Lung (tissue), 16 donors: ENCODE data around the gene FANCD2. TPM values are rescaled to one million over a fixed set of nuclear protein-coding genes. Genes with fewer than 3 reads are reported as not detected.

Experiments used
- ATAC-seq: fragments of 200-7000 bp; cut with Tn5 transposase; one replicate; pipeline ENCODE4 v1.9.1; 2020; ENCODE audit warnings: moderate number of reproducible peaks; ENCODE audit not compliant: insufficient read depth, low FRiP score
- DNase-seq, 3 donors: peaks; one replicate each; pipeline ENCODE4 v3.0.0-alpha.2; 2013 to 2017
- H3K27ac ChIP-seq, 2 donors: one replicate each; pipeline ENCODE4 v1.5.1; 2013; ENCODE audit warnings: mild to moderate bottlenecking in 2 of 2, moderate library complexity in 2 of 2, control low read depth in 1 of 2, inconsistent platforms in 1 of 2, low read depth in 1 of 2, low read length in 1 of 2
- H3K27me3 ChIP-seq, 3 donors: one replicate each; pipeline ENCODE4 v1.5.1; 2013; ENCODE audit warnings: low read length in 2 of 3; ENCODE audit not compliant: control insufficient read depth in 3 of 3, insufficient read depth in 3 of 3
- H3K36me3 ChIP-seq, 4 donors: one replicate each; pipeline ENCODE4 v1.5.1; 2013; ENCODE audit warnings: low read length in 4 of 4, mild to moderate bottlenecking in 1 of 4, moderate library complexity in 1 of 4; ENCODE audit not compliant: control insufficient read depth in 4 of 4, insufficient read depth in 4 of 4
- H3K4me1 ChIP-seq, 5 donors: one replicate each; pipeline ENCODE4 v1.5.1; 2013; ENCODE audit warnings: low read length in 5 of 5, mild to moderate bottlenecking in 2 of 5, moderate library complexity in 1 of 5; ENCODE audit not compliant: control insufficient read depth in 5 of 5, insufficient read depth in 5 of 5
- H3K4me3 ChIP-seq: one replicate; pipeline ENCODE4 v1.5.1; 2013; ENCODE audit warnings: mild to moderate bottlenecking, control low read depth, moderate library complexity
- H3K9ac ChIP-seq, 2 donors: one replicate each; pipeline ENCODE4 v1.5.1; 2013; ENCODE audit warnings: low read length in 2 of 2, control low read depth in 1 of 2; ENCODE audit not compliant: insufficient read depth in 1 of 2
- H3K9me3 ChIP-seq, 4 donors: one replicate each; pipeline ENCODE4 v1.5.1; 2013; ENCODE audit warnings: low read length in 3 of 4, mild to moderate bottlenecking in 1 of 4, moderate library complexity in 1 of 4; ENCODE audit not compliant: control insufficient read depth in 4 of 4, insufficient read depth in 3 of 4
- CTCF ChIP-seq: IDR thresholded peaks from 2 replicates; pipeline ENCODE4 v1.5.1; 2012; ENCODE audit warnings: mild to moderate bottlenecking; ENCODE audit errors: control extremely low read depth, extremely low read depth
- whole genome bisulfite sequencing, 2 donors: extraction: QIAGEN DNeasy Blood & Tissue Kit; methylation state at CpG; one replicate each; pipeline ENCODE4 v1.1.7; 2013; 5-methylcytosine and 5-hydroxymethylcytosine counted together
- long read RNA-seq, 5 donors: transcript quantifications; one replicate each; lab custom pipeline, GENCODE V29; 2026
- polyA plus RNA-seq, 2 donors: library from polyadenylated mRNA; stranded (reverse); fragments of 200-250 nt; gene quantifications; one replicate each; pipeline ENCODE4 v1.2.1, GENCODE V29; 2013
- total RNA-seq, 2 donors: library from RNA; depleted of rRNA in 1 of 2; stranded (reverse); fragments of >200 nt in 1 of 2; gene quantifications; one replicate each; pipeline ENCODE4 v1.2.1, GENCODE V29; 2014 to 2021
- donor health status: control.
- donor health status: control.
- donor health status: Bipolar disorder and iron deficiency.
- donor health status: healthy.
- donor health status: DM: yes; HTN: yes; CAD: no.

Gene FANCD2
- total RNA-seq, result 1 to 10 TPM; 5.8 to 8.6 TPM
- 1 to 10 TPM; 2.9 to 3.0 TPM for polyA plus RNA-seq
- long read RNA-seq, donor 1, result 0 reads
- long read RNA-seq, donor 2, result 0 reads
- long read RNA-seq, donor 3, partial matches to known transcripts, result 6 of 7 reads
- long read RNA-seq, donor 3, other reads (novel, unspliced or antisense), result 0 of 7 reads
- long read RNA-seq, donor 4, result 0 reads
- long read RNA-seq, donor 5, partial matches to known transcripts, result 0 of 1 reads
- long read RNA-seq, donor 5, other reads (novel, unspliced or antisense), result 0 of 1 reads

- Histone ChIP-seq H3K9ac (peak within 1 kb of the TSS; percentile 81 to 86), H3K4me3 (peak within 1 kb of the TSS; percentile 89), H3K36me3 (peaks cover 3 to 20% (median 11%) of the 10 kb centered on the region in 4 donors), H3K27me3 (no peaks in the 10 kb centered on the region), H3K27ac (peak within 1 kb of the TSS; percentile 62 to 88), H3K9me3 (peaks cover 0 to 2% (median 0%) of the 10 kb centered on the region in 4 donors), H3K4me1 (peaks cover 3 to 22% (median 6%) of the 10 kb centered on the region in 5 donors)
- peak; percentile 92 to 94 (median 92) for DNase-seq
- 0% methylated on average over 60 to 61 of the region's 61 CpGs for WGBS, 2 donors
- no peak for TF ChIP-seq CTCF
- ATAC-seq, result peak; percentile 84
These were observed at the start of gene FANCD2 for GRCh38 chr3:10026084-10026890. Gene FANCD2, plus strand, starts transcription at chr3:10026437. Its CDS starts 2,221 bp downstream, at chr3:10028658.

- peaks cover 0 to 23% (median 15%) of the 10 kb centered on the region in 4 donors for H3K36me3 ChIP-seq
- H3K4me3 ChIP-seq, result no peak overlapping the region
- H3K9ac ChIP-seq, result no peak overlapping the region
These were observed 49.2 kb upstream of the FANCD2 start for GRCh38 chr3:9976721-9977709.

More at GRCh38 chr3:9976721-9977709, 49.2 kb upstream of the FANCD2 start:
- Histone ChIP-seq H3K4me1 (peaks cover 0 to 6% (median 0%) of the 10 kb centered on the region in 5 donors), H3K27ac (peak overlapping the region; percentile 51 to 85), H3K9me3 (no peaks in the 10 kb centered on the region), H3K27me3 (no peaks in the 10 kb centered on the region)
- no peak for DNase-seq
- 34 to 40% methylated on average over 7 of the region's 7 CpGs for WGBS, 2 donors
- no peak for TF ChIP-seq CTCF
- ATAC-seq, result peak; percentile 87
